Gastroesophageal sphincter (tissue), 4 donors: ENCODE measurements around the gene RPL10A. TPM values are rescaled to one million over a fixed set of nuclear protein-coding genes. Genes with fewer than 3 reads are reported as not detected.
"Not testable (repeated sequence)": the region's sequence is repeated elsewhere in the genome, so short reads cannot be mapped to it uniquely, and the experiment has no call there.

Experiments
- ATAC-seq: fragments of 150-250 bp; one replicate; pipeline ENCODE4 v1.9.1; 2016; ENCODE audit warnings: mild to moderate bottlenecking, moderate library complexity
- H3K27ac ChIP-seq, 4 donors: fragments of 200-600 bp; sonication (generic) in 3 of 4; 1 replicate in 3 of 4; 2 replicates in 1 of 4; pipeline ENCODE4 v1.5.1; 2016 to 2019
- H3K27me3 ChIP-seq: fragments of 200-600 bp; sonication (generic); one replicate; pipeline ENCODE4 v1.5.1; 2019
- H3K36me3 ChIP-seq, 2 donors: fragments of 200-600 bp; sonication (generic); one replicate each; pipeline ENCODE4 v1.5.1; 2019; ENCODE audit warnings: control low read depth in 1 of 2
- H3K4me1 ChIP-seq, 3 donors: fragments of 200-600 bp; sonication (generic); 1 replicate in 2 of 3; 2 replicates in 1 of 3; pipeline ENCODE4 v1.5.1; 2016 to 2019; ENCODE audit warnings: control low read depth in 2 of 3
- H3K4me3 ChIP-seq, 2 donors: fragments of 200-600 bp; sonication (generic); one replicate each; pipeline ENCODE4 v1.5.1; 2019; ENCODE audit warnings: mild to moderate bottlenecking in 1 of 2, moderate library complexity in 1 of 2
- H3K9me3 ChIP-seq, 3 donors: fragments of 200-600 bp; sonication (generic); one replicate each; pipeline ENCODE4 v1.5.1; 2017 to 2019; ENCODE audit warnings: control low read depth in 2 of 3
- CTCF ChIP-seq, 4 experiments: fragments of 200-600 bp in 2 of 4; fragments of 450-650 bp in 2 of 4; sonication (generic) in 1 of 4; IDR thresholded peaks; one replicate each; pipeline ENCODE4 v1.5.1; 2017 to 2019; ENCODE audit warnings: antibody characterized with exemption in 4 of 4, mild to moderate bottlenecking in 2 of 4, moderate library complexity in 2 of 4
- EP300 ChIP-seq: sonication (generic); formaldehyde crosslinking; IDR thresholded peaks from one replicate; pipeline ENCODE4 v1.6.1; 2017; ENCODE audit warnings: antibody characterized with exemption, mild to moderate bottlenecking
- POLR2A ChIP-seq, 2 donors: fragments of 450-650 bp; IDR thresholded peaks; one replicate each; pipeline ENCODE4 v1.6.1; 2017; ENCODE audit warnings: antibody characterized with exemption in 2 of 2, mild to moderate bottlenecking in 2 of 2, moderate library complexity in 1 of 2
- POLR2AphosphoS5 ChIP-seq: sonication (generic); formaldehyde crosslinking; IDR thresholded peaks from one replicate; pipeline ENCODE4 v1.6.1; 2017; ENCODE audit warnings: antibody characterized with exemption
- WGBS, 2 donors: methylation state at CpG; one replicate each; pipeline ENCODE4 v1.1.5; 2018; ENCODE audit warnings: low coverage in 1 of 2; 5-methylcytosine and 5-hydroxymethylcytosine counted together
- small RNA-seq, 4 donors: library from RNA; depleted of rRNA; stranded (forward); fragments of <200 nt; gene quantifications; one replicate each; pipeline ENCODE3, GENCODE V24; 2016
- total RNA-seq, 4 donors: library from RNA; depleted of rRNA; stranded (reverse); fragments of >200 nt; gene quantifications; one replicate each; pipeline ENCODE4 v1.1.0, GENCODE V29; 2016

RPL10A gene
- total RNA-seq, 4 donors from 2014 or later: 870 to 1,936 (median 1,411) TPM

GRCh38 chr6:35516712-35517111, 48.5 kb downstream of the RPL10A start:
- no peak for ATAC-seq
- Histone ChIP-seq H3K4me1 (peaks cover 0 to 5% (median 0%) of the 10 kb centered on the region in 3 donors), H3K27me3 (peaks cover 17% of the 10 kb centered on the region), H3K36me3 (no peaks in the 10 kb centered on the region), H3K4me3 (no peak overlapping the region), H3K27ac (no peak overlapping the region), H3K9me3 (no peaks in the 10 kb centered on the region)
- TF ChIP-seq EP300 (no peak), POLR2A (IDR thresholded peaks at IDR 0.05) (no peak), CTCF (IDR thresholded peaks at IDR 0.05) (no peak), POLR2AphosphoS5 (no peak)
- 63 to 65% methylated on average over 4 to 6 of the region's 6 CpGs for WGBS, 2 donors

- ATAC-seq, H3K27me3 ChIP-seq, H3K4me3 ChIP-seq, H3K9me3 ChIP-seq, H3K27ac ChIP-seq, H3K4me1 ChIP-seq, H3K36me3 ChIP-seq: not testable (repeated sequence)
- 77 to 82% methylated on average over 5 of the region's 7 CpGs for WGBS, 2 donors
Observed at GRCh38 chr6:35517978-35518377, 49.8 kb downstream of the RPL10A start.

- H3K9me3 ChIP-seq: no peaks in the 10 kb centered on the region
- TF ChIP-seq CTCF (IDR thresholded peaks at IDR 0.05): no peak
- TF ChIP-seq EP300: no peak
- no peak for TF ChIP-seq POLR2A (IDR thresholded peaks at IDR 0.05)
- no peak for TF ChIP-seq POLR2AphosphoS5
- peaks cover 0 to 12% (median 0%) of the 10 kb centered on the region in 3 donors for H3K4me1 ChIP-seq
- ATAC-seq: no peak
- no peaks in the 10 kb centered on the region for H3K36me3 ChIP-seq
- no peak overlapping the region for H3K27ac ChIP-seq
- no peaks in the 10 kb centered on the region for H3K27me3 ChIP-seq
- WGBS, 2 donors: 92 to 96% methylated on average over 6 of the region's 6 CpGs
- no peak overlapping the region for H3K4me3 ChIP-seq
Observed at GRCh38 chr6:35518566-35519312, 50.5 kb downstream of the RPL10A start.

GRCh38 chr6:35519313-35520015, 51.3 kb downstream of the RPL10A start:
- TF ChIP-seq CTCF (IDR thresholded peaks at IDR 0.05) (no peak), EP300 (no peak), POLR2A (IDR thresholded peaks at IDR 0.05) (no peak), POLR2AphosphoS5 (no peak)
- 86 to 88% methylated on average over 4 to 8 of the region's 9 CpGs for WGBS, 2 donors
- ATAC-seq: no peak
- Histone ChIP-seq H3K27me3 (no peaks in the 10 kb centered on the region), H3K27ac (no peak overlapping the region), H3K4me3 (no peak overlapping the region), H3K36me3 (no peaks in the 10 kb centered on the region), H3K9me3 (no peaks in the 10 kb centered on the region), H3K4me1 (peaks cover 0 to 12% (median 0%) of the 10 kb centered on the region in 3 donors)

Small RNAs within 50 kb of the gene (small RNA-seq; reads per million reads assigned to genes)
- 0 to 0.62 (median 0.19) reads per million in 4 donors for gene MIR7111

Other genes with a start within 250 kb of the RPL10A start
- gene ZNF76, start 208.7 kb upstream of the RPL10A start, total RNA-seq: 10 to 100 TPM; 21.3 to 46.9 (median 40.1) TPM
- gene DEF6, start 170.6 kb upstream of the RPL10A start, total RNA-seq: 1 to 10 TPM in 3 of 4 donors, under 1 TPM in 1; 0.78 to 4.6 (median 4.3) TPM
- 10 to 100 TPM; 10.3 to 16.0 (median 13.3) TPM for gene PPARD, start 125.8 kb upstream of the RPL10A start, total RNA-seq
- 1 to 10 TPM; 2.6 to 5.0 (median 3.8) TPM for gene FANCE, start 16.1 kb upstream of the RPL10A start, total RNA-seq
- gene TEAD3, start 28.7 kb downstream of the RPL10A start, total RNA-seq: 100 to 1,000 TPM in 1 of 4 donors, 10 to 100 TPM in 3; 58.3 to 122 (median 72.5) TPM
- under 1 TPM in 1 of 4 donors, not detected in 3; 0.89 TPM for gene TULP1, start 44.5 kb downstream of the RPL10A start, total RNA-seq
- 100 to 1,000 TPM; 453 to 676 (median 478) TPM for gene FKBP5, start 220.5 kb downstream of the RPL10A start, total RNA-seq